Fibroblast of mammary gland (primary cell): Measurements from ENCODE around the gene GDF15.

ENCODE experiments used
- DNase-seq: peaks from one replicate; pipeline ENCODE4 v3.0.0-alpha.2; 2010; ENCODE audit warnings: low read depth
- H3K4me3 ChIP-seq: 2 replicates; pipeline ENCODE4 v1.5.1; 2011; ENCODE audit warnings: low read depth, mild to moderate bottlenecking, low read length, moderate library complexity; ENCODE audit not compliant: control insufficient read depth
- TF ChIP-seq, protein P1 (sequence below): conservative IDR thresholded peaks from 2 replicates; pipeline ENCODE4 v1.5.1; 2011; ENCODE audit warnings: low read depth, low read length, inconsistent platforms; ENCODE audit not compliant: control insufficient read depth, insufficient read depth

GDF15 gene

DNA sequence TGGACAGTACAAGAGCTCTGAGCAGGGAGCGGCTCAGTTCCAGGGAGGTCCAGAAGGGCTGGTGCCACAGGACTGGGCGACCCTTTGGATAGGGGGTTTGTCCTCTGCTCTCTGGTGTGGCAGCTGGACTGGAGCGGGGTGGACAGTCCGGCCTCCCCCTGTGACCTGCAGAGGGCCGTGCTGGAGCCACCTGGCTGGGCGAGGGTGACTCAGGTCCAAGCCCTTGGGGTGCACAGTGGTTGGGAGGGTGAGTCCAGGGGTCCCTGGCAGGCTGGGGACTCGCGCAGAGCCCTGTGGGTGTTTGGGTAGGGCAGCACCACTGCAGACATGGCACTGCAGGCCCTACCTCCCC, 40.4 kb downstream of the GDF15 start:
- DNase-seq, result no peak
- no peak overlapping the region for H3K4me3 ChIP-seq
- TF ChIP-seq, protein P1, sequence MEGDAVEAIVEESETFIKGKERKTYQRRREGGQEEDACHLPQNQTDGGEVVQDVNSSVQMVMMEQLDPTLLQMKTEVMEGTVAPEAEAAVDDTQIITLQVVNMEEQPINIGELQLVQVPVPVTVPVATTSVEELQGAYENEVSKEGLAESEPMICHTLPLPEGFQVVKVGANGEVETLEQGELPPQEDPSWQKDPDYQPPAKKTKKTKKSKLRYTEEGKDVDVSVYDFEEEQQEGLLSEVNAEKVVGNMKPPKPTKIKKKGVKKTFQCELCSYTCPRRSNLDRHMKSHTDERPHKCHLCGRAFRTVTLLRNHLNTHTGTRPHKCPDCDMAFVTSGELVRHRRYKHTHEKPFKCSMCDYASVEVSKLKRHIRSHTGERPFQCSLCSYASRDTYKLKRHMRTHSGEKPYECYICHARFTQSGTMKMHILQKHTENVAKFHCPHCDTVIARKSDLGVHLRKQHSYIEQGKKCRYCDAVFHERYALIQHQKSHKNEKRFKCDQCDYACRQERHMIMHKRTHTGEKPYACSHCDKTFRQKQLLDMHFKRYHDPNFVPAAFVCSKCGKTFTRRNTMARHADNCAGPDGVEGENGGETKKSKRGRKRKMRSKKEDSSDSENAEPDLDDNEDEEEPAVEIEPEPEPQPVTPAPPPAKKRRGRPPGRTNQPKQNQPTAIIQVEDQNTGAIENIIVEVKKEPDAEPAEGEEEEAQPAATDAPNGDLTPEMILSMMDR, result no peak

DNA sequence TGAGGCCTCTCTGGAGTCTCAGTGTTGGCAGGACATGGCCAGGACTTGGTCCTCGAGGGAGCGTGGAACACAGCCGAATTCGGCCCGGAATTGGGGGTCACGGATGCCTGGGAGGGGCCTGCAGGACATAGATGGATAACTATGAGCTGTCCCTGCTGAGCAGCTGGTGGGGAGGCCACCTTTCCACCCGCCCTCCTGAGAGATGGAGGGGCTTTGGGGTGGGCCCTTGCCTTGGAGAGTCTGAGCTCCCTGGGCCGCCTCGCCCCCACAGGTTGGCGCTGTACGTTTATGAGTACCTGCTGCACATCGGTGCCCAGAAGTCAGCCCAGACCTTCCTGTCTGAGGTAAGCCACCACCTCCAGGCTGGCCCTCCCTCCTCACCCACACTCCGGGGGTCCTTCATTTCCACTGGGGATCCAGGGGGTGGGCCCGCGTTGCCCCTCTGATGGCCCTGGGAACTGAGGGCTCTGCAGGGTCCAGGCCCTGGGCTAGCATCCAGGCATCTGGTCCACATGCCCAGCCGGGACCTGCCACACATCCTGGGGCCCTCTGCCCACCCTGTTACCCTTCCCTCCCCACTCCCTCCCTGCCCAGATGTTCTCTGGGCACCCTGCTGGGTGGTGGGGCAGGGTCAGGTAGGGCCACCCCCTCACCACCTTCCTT, 41.3 kb downstream of the GDF15 start:
- H3K4me3 ChIP-seq, result no peak overlapping the region
- DNase-seq, result no peak

DNA sequence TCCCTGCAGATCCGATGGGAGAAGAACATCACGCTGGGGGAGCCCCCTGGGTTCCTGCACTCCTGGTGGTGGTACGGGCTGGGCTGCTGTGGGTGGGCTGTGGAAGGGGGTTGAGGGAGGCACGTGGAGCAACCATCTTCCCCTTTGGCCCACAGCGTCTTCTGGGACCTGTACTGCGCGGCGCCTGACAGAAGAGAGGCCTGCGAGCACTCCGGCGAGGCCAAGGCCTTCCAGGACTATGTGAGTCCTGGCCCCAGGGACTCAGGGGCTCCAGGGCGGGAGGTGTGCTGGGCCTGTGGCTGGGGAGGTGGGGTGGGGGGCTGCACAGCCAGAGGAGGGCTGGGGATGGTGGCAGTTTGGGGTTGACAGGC, 41.8 kb downstream of the GDF15 start:
- DNase-seq, result no peak
- TF ChIP-seq, protein P1, result no peak
- H3K4me3 ChIP-seq, result no peak overlapping the region

More for the DNA sequence above, 41.3 kb downstream of the GDF15 start:
- TF ChIP-seq, protein P1, result no peak

DNA sequence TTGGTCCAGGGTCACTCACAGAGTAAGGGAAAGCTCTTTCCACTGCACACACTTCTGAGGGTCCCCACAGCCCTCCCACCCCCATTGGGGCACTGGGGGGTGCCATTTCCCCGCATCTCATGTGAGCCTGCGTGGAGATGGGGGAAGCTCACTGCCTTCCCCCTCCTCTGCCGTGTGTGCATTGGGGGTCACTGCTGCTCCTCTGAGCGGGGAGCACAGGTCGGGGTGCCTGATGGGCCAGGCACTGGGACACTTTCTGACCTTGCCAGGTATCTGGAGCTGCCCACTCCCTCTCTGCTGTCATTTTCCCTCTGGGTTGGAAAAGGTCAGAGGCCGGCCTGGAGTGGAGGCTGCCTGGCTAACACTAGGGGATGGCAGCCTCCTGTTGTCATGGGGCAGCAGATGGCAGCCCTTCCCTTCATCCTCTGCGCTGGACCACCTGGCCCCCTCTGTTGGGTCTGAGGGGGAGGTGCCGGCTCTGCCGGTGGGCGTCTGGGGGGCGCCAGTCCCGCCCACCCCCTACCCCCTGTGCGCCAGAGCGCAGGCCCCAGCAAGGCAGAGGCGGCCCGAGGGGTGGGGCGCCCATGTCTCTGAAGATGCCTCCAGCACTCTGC, 42.3 kb downstream of the GDF15 start:
- DNase-seq, result no peak
- TF ChIP-seq, protein P1, result no peak
- no peak overlapping the region for H3K4me3 ChIP-seq

DNA sequence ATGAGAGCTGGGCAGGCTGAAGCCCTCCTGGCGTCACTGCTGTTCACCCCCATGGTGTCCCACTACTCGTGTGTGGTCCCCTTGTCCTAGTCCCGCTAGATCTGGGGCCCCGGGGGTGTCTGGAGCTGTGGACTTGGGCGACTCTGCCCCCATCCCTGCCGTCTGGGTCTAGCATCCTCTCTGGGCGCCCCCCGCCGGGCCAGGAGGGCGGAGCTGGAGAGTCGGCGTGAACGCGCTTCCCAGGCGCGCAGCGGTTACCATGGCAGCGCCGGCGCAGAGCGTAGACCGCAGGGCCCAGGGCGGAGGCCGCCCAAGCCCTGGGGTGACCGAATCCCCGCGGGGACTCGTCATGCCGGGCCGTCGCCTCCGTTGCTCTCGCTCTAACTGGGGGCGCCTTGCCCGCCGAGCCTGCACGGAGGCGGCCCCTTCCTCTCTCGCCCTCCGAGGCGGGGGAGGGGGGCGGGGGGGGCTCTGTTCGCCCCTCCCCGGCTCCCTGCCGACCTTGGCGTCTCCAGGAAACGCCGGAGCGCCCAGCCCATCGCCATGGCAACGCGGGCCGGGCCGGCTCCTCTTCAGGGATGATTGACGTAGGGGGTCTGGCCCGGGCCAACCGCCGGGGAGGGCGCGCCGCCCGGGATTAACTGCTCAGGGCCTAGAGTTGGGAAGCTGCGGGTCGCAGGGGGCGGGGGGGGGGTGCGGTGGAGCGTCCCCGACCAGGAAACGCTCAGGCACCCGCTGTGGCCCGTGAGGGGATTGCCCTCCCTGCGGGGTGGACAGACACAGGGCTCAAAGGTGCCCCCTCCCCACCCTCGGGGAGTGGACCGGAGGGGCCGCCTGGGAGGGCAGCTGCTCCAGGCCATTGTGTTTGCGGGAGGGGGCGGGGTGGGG, 43.1 kb downstream of the GDF15 start:
- DNase-seq, result peak; percentile 56
- no peak overlapping the region for H3K4me3 ChIP-seq
- TF ChIP-seq, protein P1, result no peak

DNA sequence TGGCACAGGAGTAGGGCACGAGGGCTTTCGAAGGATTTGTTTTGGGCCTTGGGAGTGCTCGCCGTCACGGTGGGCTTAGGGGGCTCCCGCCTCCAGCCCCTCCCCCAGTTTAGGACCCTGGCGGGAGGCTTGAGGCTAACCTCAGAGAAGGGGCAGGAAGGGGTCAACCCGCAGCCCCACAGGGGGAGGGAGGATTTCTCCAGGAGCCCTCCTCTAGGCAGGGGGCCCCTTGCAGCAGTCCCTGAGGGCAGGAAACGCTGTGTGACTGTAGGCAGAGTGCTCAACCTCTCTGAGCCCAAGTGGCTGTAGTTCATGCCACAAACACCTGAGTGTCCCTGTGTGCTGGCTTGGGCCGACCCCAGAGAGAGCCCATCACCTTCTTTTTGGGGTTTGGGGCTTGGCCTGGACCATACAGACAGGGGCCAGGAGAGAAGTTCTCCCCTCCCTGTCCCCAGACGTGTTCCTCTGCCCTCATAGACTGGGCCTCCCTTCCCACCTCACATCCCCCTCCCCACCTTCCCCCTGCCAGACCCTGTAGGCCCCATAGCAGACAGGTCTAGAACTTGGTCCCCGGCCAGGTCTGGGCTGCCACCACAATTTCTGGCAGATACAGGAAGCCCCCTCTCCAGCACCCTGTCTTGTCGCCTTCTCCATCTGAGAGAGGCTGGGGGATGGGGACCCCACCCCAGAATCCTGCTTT, 43.9 kb downstream of the GDF15 start:
- TF ChIP-seq, protein P1, result no peak
- H3K4me3 ChIP-seq, result no peak overlapping the region
- no peak for DNase-seq
